ENCODE data around the gene ASXL1. TPM values are rescaled to one million over a fixed set of nuclear protein-coding genes. Genes with fewer than 3 reads are reported as not detected.
"Not testable (repeated sequence)": the region's sequence is repeated elsewhere in the genome, so short reads cannot be mapped to it uniquely, and the experiment has no call there.

The ASXL1 gene
- total RNA-seq, 1 donor from 2014 or later = 140 TPM

GRCh38 chr20:32316667-32317066 is 41.5 kb upstream of the ASXL1 start:
- H3K36me3 Mint-ChIP-seq (ENCODE audit: low read depth) = peaks cover 19% of the 10 kb centered on the region
- DNase-seq (ENCODE audit: low read depth, low spot score) = no peak
- no peak for TF ChIP-seq CTCF (conservative IDR thresholded peaks at IDR 0.05)
- no peaks in the 10 kb centered on the region for H3K4me1 Mint-ChIP-seq
- H3K27ac Mint-ChIP-seq (ENCODE audit: unreplicated experiment) = peak overlapping the region; percentile 48
- H3K27me3 Mint-ChIP-seq (ENCODE audit: low read depth) = no peaks in the 10 kb centered on the region
- no peaks in the 10 kb centered on the region for H3K9me3 Mint-ChIP-seq
- no peak overlapping the region for H3K4me3 Mint-ChIP-seq

- Mint-ChIP-seq H3K36me3 (ENCODE audit: low read depth) (peaks cover 12% of the 10 kb centered on the region), H3K4me3 (no peak overlapping the region), H3K9me3 (no peaks in the 10 kb centered on the region), H3K27me3 (ENCODE audit: low read depth) (no peaks in the 10 kb centered on the region), H3K27ac (ENCODE audit: unreplicated experiment) (no peak overlapping the region), H3K4me1 (no peaks in the 10 kb centered on the region)
- no peak for TF ChIP-seq CTCF (conservative IDR thresholded peaks at IDR 0.05)
- DNase-seq (ENCODE audit: low read depth, low spot score) = no peak
Measured at GRCh38 chr20:32319100-32319499, 39.0 kb upstream of the ASXL1 start.

GRCh38 chr20:32320305-32320704 is 37.8 kb upstream of the ASXL1 start:
- no peaks in the 10 kb centered on the region for H3K27me3 Mint-ChIP-seq (ENCODE audit: low read depth)
- no peak for DNase-seq (ENCODE audit: low read depth, low spot score)
- no peaks in the 10 kb centered on the region for H3K4me1 Mint-ChIP-seq
- no peak for TF ChIP-seq CTCF (conservative IDR thresholded peaks at IDR 0.05)
- H3K4me3 Mint-ChIP-seq = no peak overlapping the region
- no peaks in the 10 kb centered on the region for H3K9me3 Mint-ChIP-seq
- peaks cover 12% of the 10 kb centered on the region for H3K36me3 Mint-ChIP-seq (ENCODE audit: low read depth)
- no peak overlapping the region for H3K27ac Mint-ChIP-seq (ENCODE audit: unreplicated experiment)

GRCh38 chr20:32321390-32321789 is 36.7 kb upstream of the ASXL1 start:
- Mint-ChIP-seq H3K27me3 (ENCODE audit: low read depth) (no peaks in the 10 kb centered on the region), H3K9me3 (no peaks in the 10 kb centered on the region), H3K27ac (ENCODE audit: unreplicated experiment) (no peak overlapping the region), H3K4me3 (no peak overlapping the region), H3K4me1 (peaks cover 7% of the 10 kb centered on the region), H3K36me3 (ENCODE audit: low read depth) (peaks cover 7% of the 10 kb centered on the region)
- no peak for TF ChIP-seq CTCF (conservative IDR thresholded peaks at IDR 0.05)
- DNase-seq (ENCODE audit: low read depth, low spot score) = no peak

GRCh38 chr20:32322260-32322659 is 35.9 kb upstream of the ASXL1 start:
- DNase-seq (ENCODE audit: low read depth, low spot score); H3K27ac Mint-ChIP-seq (ENCODE audit: unreplicated experiment); H3K4me1 Mint-ChIP-seq; H3K36me3 Mint-ChIP-seq (ENCODE audit: low read depth); H3K9me3 Mint-ChIP-seq; H3K27me3 Mint-ChIP-seq (ENCODE audit: low read depth); H3K4me3 Mint-ChIP-seq: not testable (repeated sequence)

- not testable (repeated sequence) for H3K36me3 Mint-ChIP-seq (ENCODE audit: low read depth); H3K4me3 Mint-ChIP-seq; H3K9me3 Mint-ChIP-seq
Measured at GRCh38 chr20:32323761-32324160, 34.4 kb upstream of the ASXL1 start.

More at GRCh38 chr20:32323761-32324160, 34.4 kb upstream of the ASXL1 start:
- H3K4me1 Mint-ChIP-seq; H3K27me3 Mint-ChIP-seq (ENCODE audit: low read depth); H3K27ac Mint-ChIP-seq (ENCODE audit: unreplicated experiment); DNase-seq (ENCODE audit: low read depth, low spot score): not testable (repeated sequence)
